PFSK-1 (cell line): ENCODE results near the gene CNTN5.

ENCODE experiments used
- FOXP2 ChIP-seq: optimal IDR thresholded peaks from 2 replicates; pipeline ENCODE3; 2011; ENCODE audit warnings: borderline replicate concordance, control low read depth, inconsistent platforms; ENCODE audit not compliant: insufficient read depth; ENCODE audit errors: extremely low read length, extremely low read depth
- POLR2AphosphoS5 ChIP-seq: IDR thresholded peaks from 2 replicates; pipeline ENCODE4 v1.6.1; 2012; ENCODE audit warnings: low read depth, mild to moderate bottlenecking, control low read depth, low read length, moderate library complexity
- REST ChIP-seq, 2 experiments: IDR thresholded peaks; 2 replicates each; pipeline versions ENCODE4 v1.6.1 to v1.8.0; 2011 to 2012; ENCODE audit warnings: low read depth in 2 of 2, low read length in 2 of 2, control low read depth in 1 of 2, inconsistent platforms in 1 of 2, mild to moderate bottlenecking in 1 of 2, moderate library complexity in 1 of 2; ENCODE audit not compliant: insufficient read depth in 1 of 2
- SIN3A ChIP-seq: IDR thresholded peaks from 2 replicates; pipeline ENCODE4 v1.6.1; 2012; ENCODE audit warnings: mild to moderate bottlenecking, low read length, moderate library complexity, borderline replicate concordance; ENCODE audit not compliant: insufficient read depth
- TAF1 ChIP-seq: IDR thresholded peaks from 2 replicates; pipeline ENCODE4 v1.6.1; 2012; ENCODE audit warnings: low read length, control low read depth, borderline replicate concordance; ENCODE audit not compliant: insufficient read depth

CNTN5 gene

GRCh38 chr11:100190395-100190794, 1169.6 kb downstream of the CNTN5 start:
- TF ChIP-seq FOXP2 (no peak), SIN3A (no peak), POLR2AphosphoS5 (no peak), TAF1 (no peak), REST (IDR thresholded peaks at IDR 0.05; ENCODE audit: insufficient read depth in 1 of 2, low read depth in 2 of 2, low read length in 2 of 2) (no peak)

GRCh38 chr11:100192181-100192580, 1171.4 kb downstream of the CNTN5 start:
- no peak for TF ChIP-seq FOXP2
- no peak for TF ChIP-seq REST (IDR thresholded peaks at IDR 0.05; ENCODE audit: insufficient read depth in 1 of 2, low read depth in 2 of 2, low read length in 2 of 2)
- TF ChIP-seq POLR2AphosphoS5 = no peak
- no peak for TF ChIP-seq TAF1
- no peak for TF ChIP-seq SIN3A

- TF ChIP-seq FOXP2 (no peak), REST (IDR thresholded peaks at IDR 0.05; ENCODE audit: insufficient read depth in 1 of 2, low read depth in 2 of 2, low read length in 2 of 2) (no peak), SIN3A (no peak), TAF1 (no peak), POLR2AphosphoS5 (no peak)
Measured at GRCh38 chr11:100203789-100204188, 1183.0 kb downstream of the CNTN5 start.

- TF ChIP-seq SIN3A (no peak), REST (IDR thresholded peaks at IDR 0.05; ENCODE audit: insufficient read depth in 1 of 2, low read depth in 2 of 2, low read length in 2 of 2) (no peak), TAF1 (no peak), POLR2AphosphoS5 (no peak), FOXP2 (no peak)
Measured at GRCh38 chr11:100205926-100206325, 1185.2 kb downstream of the CNTN5 start.

- TF ChIP-seq REST (IDR thresholded peaks at IDR 0.05; ENCODE audit: insufficient read depth in 1 of 2, low read depth in 2 of 2, low read length in 2 of 2) (no peak), POLR2AphosphoS5 (no peak), FOXP2 (no peak), TAF1 (no peak), SIN3A (no peak)
Measured at GRCh38 chr11:100208207-100208606, 1187.5 kb downstream of the CNTN5 start.
